NCI-H524 (cell line): Measurements from ENCODE around the gene INSYN2B.

ENCODE experiments used
- DNase-seq, 2 experiments: peaks; one replicate each; lab custom pipeline; 2025; lab: John Stamatoyannopoulos, UW

The INSYN2B gene

DNA sequence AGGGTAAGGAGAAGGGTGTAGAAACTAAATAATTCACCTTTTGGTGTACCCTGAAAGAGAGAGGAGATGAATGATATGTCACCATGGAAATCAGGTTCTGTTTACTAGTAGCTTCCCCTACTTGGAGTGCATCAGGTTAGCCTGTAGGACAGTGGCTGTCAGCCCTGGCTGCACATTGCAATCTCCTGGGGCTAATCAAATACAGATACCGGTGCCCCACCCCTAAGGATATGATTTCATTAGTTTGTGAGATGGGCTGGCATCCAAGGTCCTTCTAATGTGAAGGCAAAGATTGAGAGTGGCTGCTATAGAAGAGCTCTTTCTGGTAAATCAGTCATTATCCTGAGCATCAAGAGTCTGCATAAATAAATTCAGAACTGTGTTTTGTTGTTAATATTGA lies 47.2 kb downstream of the INSYN2B start:
- DNase-seq: no peak

GRCh38 chr5:169923988-169924387 lies 56.3 kb downstream of the INSYN2B start:
- peak; percentile 31 to 78 for DNase-seq

GRCh38 chr5:169922474-169922873 lies 57.8 kb downstream of the INSYN2B start:
- DNase-seq: no peak

DNA sequence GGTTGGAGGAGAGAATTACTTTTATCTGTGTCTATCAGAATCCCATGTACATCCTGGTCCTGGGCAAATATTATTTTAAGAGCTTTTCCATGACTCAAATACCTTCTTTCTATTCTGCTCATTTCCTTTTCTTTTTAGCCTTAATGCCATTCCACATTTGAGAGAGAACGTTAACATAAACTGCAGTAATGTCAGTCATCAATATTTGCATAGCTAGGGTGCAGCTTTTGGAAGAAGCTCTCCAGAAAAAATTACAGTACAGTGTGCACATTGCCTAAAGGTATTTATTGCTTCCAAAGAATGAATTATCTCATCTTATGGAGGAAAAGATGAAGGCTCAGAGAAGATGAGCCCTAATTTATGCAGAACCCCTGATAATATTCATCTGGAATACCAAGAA lies 58.3 kb downstream of the INSYN2B start:
- no peak for DNase-seq

- DNase-seq: no peak
Observed at GRCh38 chr5:169921384-169921783, 58.9 kb downstream of the INSYN2B start.

DNA sequence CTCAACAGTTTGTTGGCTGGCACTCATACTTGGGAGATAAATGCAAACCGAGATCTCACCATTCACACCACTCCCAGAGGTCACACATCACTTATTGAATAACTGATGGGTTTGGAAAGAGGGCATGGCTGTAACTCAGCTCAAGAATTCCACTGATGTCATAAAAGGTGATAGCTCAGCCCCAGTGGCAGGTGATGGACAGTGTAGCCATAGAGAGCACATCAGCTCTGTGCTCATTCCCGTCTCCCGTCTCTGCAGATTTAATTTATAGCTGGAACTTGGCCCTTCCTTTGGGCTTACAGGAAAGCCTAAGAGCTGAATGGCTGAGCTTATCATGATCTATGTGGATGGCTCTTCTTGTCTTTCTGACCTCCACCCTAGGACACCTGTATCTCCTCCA lies 59.8 kb downstream of the INSYN2B start:
- no peak for DNase-seq

DNA sequence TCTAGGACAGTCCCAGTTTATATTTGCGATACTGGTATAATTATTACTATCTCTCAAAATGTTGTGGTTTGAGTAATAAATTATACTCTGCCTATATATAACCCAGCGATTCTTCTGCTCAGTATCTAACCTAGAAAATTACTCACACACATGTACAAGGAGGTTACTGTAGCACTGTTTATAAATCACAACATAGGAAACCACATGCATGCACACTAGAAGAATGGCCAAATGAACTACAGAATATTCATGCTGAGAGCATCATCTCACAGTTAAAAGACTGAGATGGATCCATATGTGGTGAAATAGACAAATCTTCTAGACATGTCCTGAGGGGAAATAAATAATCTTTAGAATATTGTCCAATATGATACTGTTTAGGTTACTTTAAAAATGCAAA lies 62.1 kb downstream of the INSYN2B start:
- no peak for DNase-seq

GRCh38 chr5:169917500-169917899 lies 62.8 kb downstream of the INSYN2B start:
- no peak for DNase-seq

- no peak for DNase-seq
Observed at GRCh38 chr5:169914766-169915165, 65.5 kb downstream of the INSYN2B start.

DNA sequence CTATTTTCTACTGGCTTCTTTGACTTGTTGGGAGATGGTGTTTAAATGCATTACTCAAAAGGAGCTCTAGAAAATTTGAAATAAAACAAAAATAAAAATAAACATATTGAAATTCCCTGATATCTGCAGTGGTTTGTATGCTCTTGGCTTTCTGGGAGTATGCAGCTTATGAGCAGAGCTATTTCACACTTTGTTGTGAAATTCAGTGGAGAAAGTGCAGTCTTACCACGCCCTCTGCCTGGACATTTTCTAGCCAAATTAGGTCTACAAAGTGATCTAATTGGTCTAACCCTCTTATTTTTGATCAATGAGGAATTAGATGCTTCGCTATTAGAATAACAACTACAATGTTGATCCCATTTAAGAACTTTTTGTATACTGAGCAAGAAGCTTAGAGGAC lies 66.8 kb downstream of the INSYN2B start:
- no peak for DNase-seq

- DNase-seq: no peak
Observed at GRCh38 chr5:169911448-169912212, 68.7 kb downstream of the INSYN2B start.

GRCh38 chr5:169910393-169910792 lies 69.9 kb downstream of the INSYN2B start:
- DNase-seq: no peak

- DNase-seq: peak in 1 of 2 experiments; percentile 48
Observed at GRCh38 chr5:169909945-169910344, 70.3 kb downstream of the INSYN2B start.

DNA sequence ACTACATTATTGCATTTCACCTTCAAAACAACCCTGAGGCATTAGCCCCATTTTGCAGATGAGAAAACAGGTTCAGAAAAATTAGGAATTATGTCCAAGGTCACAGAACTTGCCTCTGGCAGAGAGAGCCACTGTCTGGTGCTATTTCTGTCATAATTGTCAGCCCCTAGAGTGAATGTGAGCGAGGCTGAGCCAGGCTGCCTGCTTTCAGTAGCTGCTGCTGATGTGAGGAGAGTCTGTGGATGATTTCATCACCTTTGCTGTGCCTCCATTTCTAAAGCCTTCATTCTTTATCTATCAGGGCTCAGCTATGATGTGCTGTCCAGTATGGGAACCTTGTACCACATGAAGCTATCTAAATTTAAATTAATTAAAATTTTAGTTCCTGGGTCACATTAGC lies 71.4 kb downstream of the INSYN2B start:
- DNase-seq: no peak

DNA sequence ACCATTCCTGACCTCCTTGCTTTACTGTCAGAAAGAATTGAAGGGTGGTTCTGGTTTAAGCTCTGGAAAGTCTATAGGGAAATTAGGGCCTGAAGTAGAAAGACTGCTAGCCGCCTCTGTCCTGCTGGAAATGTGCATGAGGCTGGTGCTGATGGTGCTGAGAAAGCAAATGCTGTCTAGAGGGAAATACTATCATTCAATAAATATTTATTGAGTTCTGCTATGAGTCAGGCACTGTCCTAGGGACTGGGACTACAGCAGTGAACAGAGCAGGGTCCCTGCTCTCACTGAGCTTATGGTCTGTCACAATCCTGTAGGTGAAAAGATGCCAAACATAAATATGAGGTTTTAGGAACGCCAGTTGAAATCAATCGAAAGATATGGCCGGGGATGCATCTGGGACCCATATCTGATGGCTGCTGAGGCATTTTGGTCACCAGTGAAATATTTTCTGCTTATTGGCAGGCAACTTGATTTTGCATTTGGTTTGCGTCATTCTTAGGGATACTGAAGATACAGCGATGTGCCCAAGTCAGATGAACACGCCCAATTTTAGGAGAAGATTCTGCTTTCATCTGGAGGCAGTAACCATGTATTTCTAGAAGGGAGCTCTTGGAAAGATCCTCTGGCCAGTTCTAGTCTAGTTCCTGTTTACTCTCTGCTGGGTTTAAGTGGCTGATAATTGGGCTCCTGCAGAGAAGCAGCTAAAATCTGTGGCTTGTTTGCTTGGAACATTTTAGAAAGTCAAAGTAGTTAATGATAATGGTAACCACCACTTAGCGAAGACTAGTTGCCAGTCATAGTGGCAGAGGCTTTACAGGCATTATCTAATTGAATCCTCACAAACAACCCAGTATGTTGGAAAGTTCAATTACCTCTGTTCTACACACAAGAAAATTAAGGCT lies 73.3 kb downstream of the INSYN2B start:
- no peak for DNase-seq

- no peak for DNase-seq
Observed at GRCh38 chr5:169905017-169905416, 75.3 kb downstream of the INSYN2B start.

DNA sequence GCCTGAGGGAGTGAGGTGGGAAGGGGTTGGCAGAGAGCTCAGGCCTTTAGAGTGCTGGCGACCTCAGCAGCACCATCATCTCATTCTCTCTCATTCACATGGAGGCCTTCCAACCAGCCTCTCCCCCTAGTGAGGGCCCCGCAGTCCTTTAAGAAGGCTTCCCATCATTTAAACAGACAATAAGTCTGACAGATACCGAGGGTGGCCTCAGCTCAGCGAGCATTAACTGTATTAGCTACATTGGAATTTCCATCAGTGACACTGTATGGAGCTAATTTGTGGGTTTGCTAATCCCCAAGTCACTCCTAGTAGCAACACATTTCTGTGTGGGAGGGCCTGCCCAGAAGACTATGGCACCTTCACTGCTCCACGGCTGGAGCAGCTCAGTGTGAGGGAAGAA lies 75.8 kb downstream of the INSYN2B start:
- no peak for DNase-seq

GRCh38 chr5:169904059-169904458 lies 76.2 kb downstream of the INSYN2B start:
- DNase-seq: no peak

- no peak for DNase-seq
Observed at GRCh38 chr5:169901896-169902295, 78.4 kb downstream of the INSYN2B start.

DNA sequence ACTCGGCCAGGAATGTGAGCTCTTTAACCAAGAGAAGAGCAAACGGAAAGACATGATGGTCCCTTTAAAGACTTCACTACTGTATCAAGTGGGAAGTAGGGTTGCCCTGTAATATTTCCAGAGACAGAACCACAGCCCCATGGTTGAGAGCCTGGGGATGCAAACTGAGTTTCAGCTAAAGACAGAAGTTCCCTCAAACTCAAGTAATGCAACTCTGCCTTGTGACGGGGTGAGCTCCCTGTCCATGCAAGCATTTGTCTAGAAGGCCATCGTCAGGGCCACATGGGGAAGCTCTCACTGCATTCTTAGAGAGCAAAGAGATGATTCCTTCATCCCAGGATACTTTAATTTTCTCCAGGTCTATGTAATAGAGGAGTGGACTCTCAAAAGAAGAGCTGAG lies 82.8 kb downstream of the INSYN2B start:
- DNase-seq: no peak

GRCh38 chr5:169895926-169896325 lies 84.4 kb downstream of the INSYN2B start:
- peak in 1 of 2 experiments; percentile 55 for DNase-seq

DNA sequence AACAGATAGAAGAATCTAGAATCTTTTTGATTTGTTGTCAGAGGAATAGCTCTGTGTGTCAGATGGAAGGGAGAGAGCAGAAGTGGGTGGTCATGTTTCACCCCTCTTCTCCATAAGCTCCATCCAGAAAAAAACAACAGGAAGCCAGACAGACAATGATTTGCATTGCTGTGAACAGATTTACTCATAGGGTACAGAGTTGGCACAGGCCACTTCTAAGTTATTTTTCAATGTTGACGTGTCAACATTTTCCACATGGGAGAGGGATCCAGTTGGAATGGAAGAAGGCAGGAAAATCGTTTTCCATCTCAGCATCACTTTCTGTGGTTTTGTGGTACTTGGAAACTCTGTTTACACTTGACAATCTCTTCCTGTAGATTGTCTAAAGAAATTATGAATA lies 86.7 kb downstream of the INSYN2B start:
- no peak for DNase-seq

- DNase-seq: no peak
Observed at GRCh38 chr5:169893010-169893409, 87.3 kb downstream of the INSYN2B start.
